OCI-LY7 (cell line): Measurements from ENCODE around the gene SERINC5. TPM values are rescaled to one million over a fixed set of nuclear protein-coding genes. Genes with fewer than 3 reads are reported as not detected.

Experiments
- BruUV-seq: library from RNA; stranded (reverse); fragments of 400-500 nt; replicated peaks from 2 replicates; lab custom pipeline; 2021; lab: Mats Ljungman, UMichigan
- CTCF ChIA-PET: fragments of 300-600 bp; sonication (Branson Sonifier 250); formaldehyde crosslinking; loops from one replicate; lab custom pipeline; 2022; ENCODE audit warnings: antibody characterized with exemption; ENCODE audit not compliant: unreplicated experiment; lab: Charles Lee
- POLR2A ChIA-PET: fragments of 300-600 bp; sonication (Branson Sonifier 250); formaldehyde crosslinking; loops from one replicate; lab custom pipeline; 2022; ENCODE audit warnings: antibody characterized with exemption; lab: Charles Lee
- DNase-seq: peaks from one replicate; pipeline ENCODE4 v3.0.0-alpha.2; 2015; ENCODE audit warnings: low spot score
- H2AFZ ChIP-seq: fragments of 200-600 bp; sonication (generic), shearing (Covaris generic); 2 replicates; pipeline ENCODE4 v1.6.1; 2014; ENCODE audit warnings: mild to moderate bottlenecking, antibody characterized with exemption, low read length, moderate library complexity
- H3K27ac ChIP-seq: fragments of 200-600 bp; sonication (generic); 2 replicates; pipeline ENCODE4 v1.5.1; 2014; ENCODE audit warnings: mixed run types, low read depth, mild to moderate bottlenecking, moderate library complexity, low read length, inconsistent platforms; ENCODE audit not compliant: poor library complexity, severe bottlenecking
- H3K36me3 ChIP-seq: fragments of 200-600 bp; sonication (generic); 2 replicates; pipeline ENCODE4 v1.6.1; 2014; ENCODE audit warnings: mild to moderate bottlenecking, antibody characterized with exemption, low read length, moderate library complexity, mixed read lengths; ENCODE audit not compliant: insufficient read depth
- H3K4me1 ChIP-seq: fragments of 200-600 bp; sonication (generic); 2 replicates; pipeline ENCODE4 v1.5.1; 2014; ENCODE audit warnings: mild to moderate bottlenecking, low read length; ENCODE audit not compliant: insufficient read depth, poor library complexity, severe bottlenecking
- H3K4me2 ChIP-seq: fragments of 200-600 bp; sonication (generic); 2 replicates; pipeline ENCODE4 v1.6.1; 2014; ENCODE audit warnings: mild to moderate bottlenecking, low read length
- H3K4me3 ChIP-seq: fragments of 200-600 bp; sonication (generic); 2 replicates; pipeline ENCODE4 v1.5.1; 2014; ENCODE audit warnings: mild to moderate bottlenecking, low read depth, low read length; ENCODE audit not compliant: poor library complexity, severe bottlenecking
- H3K79me2 ChIP-seq: fragments of 200-600 bp; sonication (generic); 2 replicates; pipeline ENCODE4 v1.6.1; 2016; ENCODE audit warnings: low read depth, mild to moderate bottlenecking, low read length, moderate library complexity, mixed read lengths; ENCODE audit not compliant: insufficient read depth
- H3K9me2 ChIP-seq: fragments of 200-600 bp; sonication (generic); 2 replicates; pipeline ENCODE4 v1.6.1; 2016; ENCODE audit warnings: mild to moderate bottlenecking, low read length, mixed read lengths; ENCODE audit not compliant: insufficient read depth
- H3K9me3 ChIP-seq: fragments of 200-600 bp; sonication (generic); 2 replicates; pipeline ENCODE4 v1.6.1; 2014; ENCODE audit warnings: mild to moderate bottlenecking, mixed run types, low read length, mixed read lengths
- H4K20me1 ChIP-seq: fragments of 200-600 bp; sonication (generic); 2 replicates; pipeline ENCODE4 v1.6.1; 2014; ENCODE audit warnings: mild to moderate bottlenecking, antibody characterized with exemption, low read length, moderate library complexity, mixed read lengths; ENCODE audit not compliant: insufficient read depth
- EZH2phosphoT487 ChIP-seq: fragments of 200-600 bp; sonication (generic); IDR thresholded peaks from 2 replicates; pipeline ENCODE4 v1.6.1; 2018; ENCODE audit warnings: low read depth, borderline replicate concordance, mild to moderate bottlenecking, mixed run types, antibody characterized with exemption, low read length, moderate library complexity, mixed read lengths
- intact Hi-C: fragments of 100-400 bp; cut with micrococcal nuclease; formaldehyde crosslinking; loops from one replicate; pipeline ENCODE4 v1.10.0; 2022; ENCODE audit not compliant: unreplicated experiment
- total RNA-seq, 2 experiments: library from RNA; depleted of rRNA in 1 of 2; stranded (reverse); fragments of >200 nt in 1 of 2; shearing (Covaris generic) in 1 of 2; gene quantifications; 2 replicates each; pipeline ENCODE4 v1.2.3, GENCODE V29; 2014 to 2022
- TF ChIP-seq, protein P1 (sequence below): fragments of 200-600 bp; sonication (generic); conservative IDR thresholded peaks from 2 replicates; pipeline ENCODE4 v1.5.1; 2014; ENCODE audit warnings: mild to moderate bottlenecking, antibody characterized with exemption, low read length, moderate library complexity, mixed read lengths

The SERINC5 gene
- total RNA-seq, 2 experiments from 2014 or later, result 31.2 to 87.9 TPM

DNA sequence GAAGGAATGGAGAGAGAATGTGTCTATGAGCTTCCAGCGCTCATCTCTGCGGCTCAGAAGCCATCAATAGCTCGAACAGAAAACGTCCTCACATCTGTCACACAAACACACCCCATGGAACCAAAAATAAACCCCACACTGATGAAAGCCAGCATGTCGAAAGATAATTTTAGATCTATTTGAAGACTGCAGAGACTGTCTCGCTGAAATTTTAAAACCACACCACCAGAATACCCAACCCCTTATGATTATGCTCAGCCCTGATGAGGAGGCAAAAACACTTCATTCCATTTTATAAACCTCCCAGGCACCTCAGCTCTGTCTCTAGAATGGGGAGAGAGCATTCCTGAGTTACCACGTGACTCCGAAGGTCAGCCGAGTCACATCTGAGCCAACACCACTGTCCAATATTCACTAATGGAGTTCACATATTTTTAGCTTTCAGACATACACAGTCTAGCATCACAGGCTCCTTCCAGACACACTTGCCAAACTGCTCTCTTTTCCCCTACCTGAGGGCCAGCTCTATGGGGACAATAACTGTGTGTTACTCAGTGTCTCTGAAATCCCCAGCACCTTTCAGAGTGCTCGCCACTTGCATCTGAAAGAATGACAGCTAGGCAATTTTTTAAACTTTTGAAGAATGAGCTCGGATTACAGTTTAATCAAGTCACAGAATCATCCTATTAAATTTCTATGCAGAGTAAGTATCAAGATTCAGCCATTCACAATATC, 63.2 kb downstream of the SERINC5 start:
- intact Hi-C loops, result loop anchor here (1.0 kb wide), 2 partner anchors 11 to 64 kb away; partner anchors contain the start of gene SERINC5
- Histone ChIP-seq H3K9me2 (no peaks in the 10 kb centered on the region), H3K27ac (peak overlapping the region; percentile 98)

GRCh38 chr5:80191991-80192398, 63.9 kb downstream of the SERINC5 start:
- intact Hi-C loops, result loop anchor here (1.0 to 2.0 kb wide), 3 partner anchors 11 to 64 kb away; partner anchors contain the start of gene SERINC5
- TF ChIP-seq, protein P1, sequence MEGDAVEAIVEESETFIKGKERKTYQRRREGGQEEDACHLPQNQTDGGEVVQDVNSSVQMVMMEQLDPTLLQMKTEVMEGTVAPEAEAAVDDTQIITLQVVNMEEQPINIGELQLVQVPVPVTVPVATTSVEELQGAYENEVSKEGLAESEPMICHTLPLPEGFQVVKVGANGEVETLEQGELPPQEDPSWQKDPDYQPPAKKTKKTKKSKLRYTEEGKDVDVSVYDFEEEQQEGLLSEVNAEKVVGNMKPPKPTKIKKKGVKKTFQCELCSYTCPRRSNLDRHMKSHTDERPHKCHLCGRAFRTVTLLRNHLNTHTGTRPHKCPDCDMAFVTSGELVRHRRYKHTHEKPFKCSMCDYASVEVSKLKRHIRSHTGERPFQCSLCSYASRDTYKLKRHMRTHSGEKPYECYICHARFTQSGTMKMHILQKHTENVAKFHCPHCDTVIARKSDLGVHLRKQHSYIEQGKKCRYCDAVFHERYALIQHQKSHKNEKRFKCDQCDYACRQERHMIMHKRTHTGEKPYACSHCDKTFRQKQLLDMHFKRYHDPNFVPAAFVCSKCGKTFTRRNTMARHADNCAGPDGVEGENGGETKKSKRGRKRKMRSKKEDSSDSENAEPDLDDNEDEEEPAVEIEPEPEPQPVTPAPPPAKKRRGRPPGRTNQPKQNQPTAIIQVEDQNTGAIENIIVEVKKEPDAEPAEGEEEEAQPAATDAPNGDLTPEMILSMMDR, result no peak
- no peak for TF ChIP-seq EZH2phosphoT487
- Histone ChIP-seq H4K20me1 (no peaks in the 10 kb centered on the region), H3K27ac (peak overlapping the region; percentile 98), H3K36me3 (peaks cover 16% of the 10 kb centered on the region), H3K9me3 (no peaks in the 10 kb centered on the region), H3K9me2 (no peaks in the 10 kb centered on the region), H3K4me1 (peaks cover 93% of the 10 kb centered on the region), H2AFZ (peak overlapping the region; percentile 3; the same call in 1 of the 2 replicates), H3K79me2 (peaks cover 92% of the 10 kb centered on the region), H3K4me2 (peak overlapping the region; percentile 73), H3K4me3 (peak overlapping the region; percentile 54)
- BruUV-seq, result no TSS peak
- CTCF ChIA-PET, result interaction anchor here (0.6 to 1.8 kb wide), 3 partner anchors 26 to 100 kb away, joined by 3 to 4 read pairs (median 3); no protein-coding TSS in a partner anchor
- DNase-seq, result peak; percentile 54
- POLR2A ChIA-PET, result interaction anchor here (0.5 to 5.1 kb wide), 14 partner anchors 9 to 79 kb away, joined by 3 to 91 read pairs (median 4); partner anchors contain the start of gene SERINC5

More for the DNA sequence above, 63.2 kb downstream of the SERINC5 start:
- Histone ChIP-seq H3K4me2 (peak overlapping the region; percentile 73), H3K9me3 (no peaks in the 10 kb centered on the region), H3K4me1 (peaks cover 86% of the 10 kb centered on the region), H3K36me3 (peaks cover 22% of the 10 kb centered on the region), H4K20me1 (no peaks in the 10 kb centered on the region), H3K4me3 (peak overlapping the region; percentile 54), H2AFZ (peak overlapping the region; percentile 3; the same call in 1 of the 2 replicates), H3K79me2 (peaks cover 88% of the 10 kb centered on the region)
- TSS peak; percentile 75 for BruUV-seq
- DNase-seq, result peak; percentile 71
- CTCF ChIA-PET, result interaction anchor here (0.6 to 1.8 kb wide), 4 partner anchors 9 to 100 kb away, joined by 3 to 4 read pairs (median 4); no protein-coding TSS in a partner anchor
- TF ChIP-seq, protein P1, result no peak
- no peak for TF ChIP-seq EZH2phosphoT487
- POLR2A ChIA-PET, result interaction anchor here (0.7 to 5.1 kb wide), 20 partner anchors 10 to 78 kb away, joined by 3 to 91 read pairs (median 5); partner anchors contain the start of gene SERINC5
